Measurements from ENCODE around the gene KRTAP12-3. TPM values are rescaled to one million over a fixed set of nuclear protein-coding genes. Genes with fewer than 3 reads are reported as not detected.

KRTAP12-3 gene
- total RNA-seq, 1 experiment from 2014 or later, result not detected

DNA sequence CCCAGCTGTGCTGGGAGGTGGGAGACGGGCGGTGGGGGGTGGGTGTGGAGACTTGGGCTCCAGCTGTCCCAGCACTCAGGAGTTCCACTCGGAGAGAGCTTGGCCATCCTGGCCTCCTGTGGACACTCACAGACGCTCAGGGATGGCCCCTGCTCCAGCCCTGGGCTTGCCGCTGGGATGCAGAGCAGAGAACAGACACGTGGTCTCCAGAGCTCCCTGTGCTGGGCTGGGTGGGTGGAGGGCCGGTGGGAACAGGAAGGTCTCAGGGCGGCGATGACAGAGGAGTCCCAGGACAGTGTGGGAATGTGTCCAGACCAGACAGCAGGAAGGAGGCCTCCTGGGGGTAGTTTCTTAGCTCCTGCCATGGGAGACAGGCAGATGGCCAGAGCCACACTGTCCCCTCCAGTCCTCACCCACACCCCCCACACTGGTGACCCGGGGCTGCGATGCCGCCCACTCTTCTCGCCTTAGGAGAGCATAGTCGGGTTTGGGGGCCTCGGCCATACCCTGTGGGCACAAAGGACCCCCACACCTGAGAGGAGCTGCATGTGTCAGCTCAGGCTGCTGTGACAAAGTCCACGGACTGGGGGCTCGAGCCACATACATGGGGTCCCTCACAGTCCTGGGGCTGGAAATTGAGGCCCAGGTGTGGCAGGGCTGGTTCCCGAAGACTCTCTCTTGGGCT lies 28.9 kb upstream of the KRTAP12-3 start:
- no TSS peak for BruUV-seq (replicated peaks)
- Histone ChIP-seq H3K4me3 (ENCODE audit: low read depth, low read length, poor library complexity, severe bottlenecking) (no peak overlapping the region), H3K4me1 (ENCODE audit: insufficient read depth, low read length, poor library complexity, severe bottlenecking) (no peaks in the 10 kb centered on the region), H3K36me3 (ENCODE audit: insufficient read depth, low read length, poor library complexity, severe bottlenecking) (no peaks in the 10 kb centered on the region), H3K27ac (ENCODE audit: low read depth, low read length, poor library complexity, severe bottlenecking) (no peak overlapping the region), H3K9me3 (ENCODE audit: low read depth, low read length, poor library complexity, severe bottlenecking) (peaks cover 26% of the 10 kb centered on the region), H3K27me3 (replicated peaks; ENCODE audit: insufficient read depth, low read depth, low read length, poor library complexity) (no peaks in the 10 kb centered on the region)
- intact Hi-C loops (cut with micrococcal nuclease; ENCODE audit: unreplicated experiment), result no loop called here
- no peak for DNase-seq (ENCODE audit: low spot score)
- TF ChIP-seq, protein P1, sequence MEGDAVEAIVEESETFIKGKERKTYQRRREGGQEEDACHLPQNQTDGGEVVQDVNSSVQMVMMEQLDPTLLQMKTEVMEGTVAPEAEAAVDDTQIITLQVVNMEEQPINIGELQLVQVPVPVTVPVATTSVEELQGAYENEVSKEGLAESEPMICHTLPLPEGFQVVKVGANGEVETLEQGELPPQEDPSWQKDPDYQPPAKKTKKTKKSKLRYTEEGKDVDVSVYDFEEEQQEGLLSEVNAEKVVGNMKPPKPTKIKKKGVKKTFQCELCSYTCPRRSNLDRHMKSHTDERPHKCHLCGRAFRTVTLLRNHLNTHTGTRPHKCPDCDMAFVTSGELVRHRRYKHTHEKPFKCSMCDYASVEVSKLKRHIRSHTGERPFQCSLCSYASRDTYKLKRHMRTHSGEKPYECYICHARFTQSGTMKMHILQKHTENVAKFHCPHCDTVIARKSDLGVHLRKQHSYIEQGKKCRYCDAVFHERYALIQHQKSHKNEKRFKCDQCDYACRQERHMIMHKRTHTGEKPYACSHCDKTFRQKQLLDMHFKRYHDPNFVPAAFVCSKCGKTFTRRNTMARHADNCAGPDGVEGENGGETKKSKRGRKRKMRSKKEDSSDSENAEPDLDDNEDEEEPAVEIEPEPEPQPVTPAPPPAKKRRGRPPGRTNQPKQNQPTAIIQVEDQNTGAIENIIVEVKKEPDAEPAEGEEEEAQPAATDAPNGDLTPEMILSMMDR (conservative IDR thresholded peaks at IDR 0.05; ENCODE audit: low read depth, low read length), result no peak
- no peak for TF ChIP-seq EZH2 (IDR thresholded peaks at IDR 0.05; ENCODE audit: borderline replicate concordance, low read depth, low read length, poor library complexity, severe bottlenecking)
- POLR2A ChIA-PET (ENCODE audit: low non-redundant PET), result no interaction called here
- CTCF ChIA-PET, result no interaction called here

DNA sequence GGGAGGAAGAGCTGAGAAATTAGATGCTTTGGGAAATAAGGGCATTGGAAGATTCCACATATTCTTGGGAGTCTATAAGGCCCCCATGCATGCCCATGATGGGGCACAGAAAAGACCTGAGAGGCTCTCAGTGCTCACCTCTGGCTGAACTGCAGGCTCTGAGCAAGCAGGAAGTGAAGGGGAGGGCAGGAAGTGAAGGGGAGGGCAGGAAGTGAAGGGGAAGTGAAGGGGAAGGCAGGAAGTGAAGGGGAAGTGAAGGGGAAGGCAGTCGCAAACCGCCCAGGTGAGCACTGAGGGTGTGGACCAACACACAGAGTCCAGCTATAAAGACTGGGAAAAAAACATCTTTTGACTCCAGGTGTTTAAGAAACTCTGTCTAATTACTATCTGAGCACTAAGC lies 27.3 kb upstream of the KRTAP12-3 start:
- intact Hi-C loops (cut with micrococcal nuclease; ENCODE audit: unreplicated experiment), result no loop called here
- ChIA-PET POLR2A (ENCODE audit: low non-redundant PET) (no interaction called here), CTCF (no interaction called here)
- peaks cover 16% of the 10 kb centered on the region for H3K9me3 ChIP-seq (ENCODE audit: low read depth, low read length, poor library complexity, severe bottlenecking)
- H3K27ac ChIP-seq (ENCODE audit: low read depth, low read length, poor library complexity, severe bottlenecking), result no peak overlapping the region
- DNase-seq (ENCODE audit: low spot score), result no peak
- H3K36me3 ChIP-seq (ENCODE audit: insufficient read depth, low read length, poor library complexity, severe bottlenecking), result no peaks in the 10 kb centered on the region
- no peaks in the 10 kb centered on the region for H3K27me3 ChIP-seq (replicated peaks; ENCODE audit: insufficient read depth, low read depth, low read length, poor library complexity)
- no peaks in the 10 kb centered on the region for H3K4me1 ChIP-seq (ENCODE audit: insufficient read depth, low read length, poor library complexity, severe bottlenecking)
- no peak overlapping the region for H3K4me3 ChIP-seq (ENCODE audit: low read depth, low read length, poor library complexity, severe bottlenecking)
- TF ChIP-seq, protein P1 (conservative IDR thresholded peaks at IDR 0.05; ENCODE audit: low read depth, low read length), result no peak
- no peak for TF ChIP-seq EZH2 (IDR thresholded peaks at IDR 0.05; ENCODE audit: borderline replicate concordance, low read depth, low read length, poor library complexity, severe bottlenecking)
- no TSS peak for BruUV-seq (replicated peaks)

DNA sequence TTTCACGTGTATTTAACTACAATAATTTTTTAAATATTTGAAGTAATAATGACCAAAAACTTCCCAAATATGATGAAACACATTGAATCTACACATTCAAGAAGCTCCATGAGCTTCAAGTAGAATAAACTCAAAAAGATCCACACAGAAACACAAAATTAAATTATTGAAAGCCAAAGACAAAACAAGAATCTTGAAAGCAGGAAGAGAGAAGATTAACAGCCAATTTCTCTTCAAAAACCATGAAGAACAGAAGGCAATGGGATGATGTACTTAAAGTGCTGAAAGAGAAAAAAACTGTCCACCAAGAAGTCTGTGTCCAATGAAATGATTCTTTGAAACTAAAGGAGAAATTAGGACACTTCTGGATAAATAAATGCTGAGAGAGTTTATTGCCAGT lies 25.7 kb upstream of the KRTAP12-3 start:
- TF ChIP-seq, protein P1 (conservative IDR thresholded peaks at IDR 0.05; ENCODE audit: low read depth, low read length), result no peak
- no peak for TF ChIP-seq EZH2 (IDR thresholded peaks at IDR 0.05; ENCODE audit: borderline replicate concordance, low read depth, low read length, poor library complexity, severe bottlenecking)
- ChIA-PET CTCF (no interaction called here), POLR2A (ENCODE audit: low non-redundant PET) (no interaction called here)
- H3K27me3 ChIP-seq (replicated peaks; ENCODE audit: insufficient read depth, low read depth, low read length, poor library complexity), result no peaks in the 10 kb centered on the region
- no peak overlapping the region for H3K4me3 ChIP-seq (ENCODE audit: low read depth, low read length, poor library complexity, severe bottlenecking)
- intact Hi-C loops (cut with micrococcal nuclease; ENCODE audit: unreplicated experiment), result no loop called here
- H3K9me3 ChIP-seq (ENCODE audit: low read depth, low read length, poor library complexity, severe bottlenecking), result peaks cover 16% of the 10 kb centered on the region
- no peaks in the 10 kb centered on the region for H3K36me3 ChIP-seq (ENCODE audit: insufficient read depth, low read length, poor library complexity, severe bottlenecking)
- H3K4me1 ChIP-seq (ENCODE audit: insufficient read depth, low read length, poor library complexity, severe bottlenecking), result no peaks in the 10 kb centered on the region
- H3K27ac ChIP-seq (ENCODE audit: low read depth, low read length, poor library complexity, severe bottlenecking), result no peak overlapping the region
- no peak for DNase-seq (ENCODE audit: low spot score)
- no TSS peak for BruUV-seq (replicated peaks)

Measured in A673 (cell line).